Spleen (tissue), 13 donors: ENCODE measurements around the gene ZFAND4. TPM values are rescaled to one million over a fixed set of nuclear protein-coding genes. Genes with fewer than 3 reads are reported as not detected.
"Not testable (repeated sequence)": the region's sequence is repeated elsewhere in the genome, so short reads cannot be mapped to it uniquely, and the experiment has no call there.

Source experiments
- DNase-seq: peaks from one replicate; pipeline ENCODE4 v3.0.0-alpha.2; 2020
- H3K27ac ChIP-seq, 8 donors: fragments of 200-600 bp; sonication (generic) in 7 of 8; 1 replicate in 4 of 8; 2 replicates in 4 of 8; pipeline versions ENCODE4 v1.5.0 to v1.8.0; 2016 to 2021; ENCODE audit warnings: inconsistent platforms in 4 of 8, mild to moderate bottlenecking in 4 of 8, moderate library complexity in 1 of 8
- H3K27me3 ChIP-seq, 7 donors: fragments of 200-600 bp; sonication (generic) in 6 of 7; replicated peaks in 1 of 7; 1 replicate in 4 of 7; 2 replicates in 3 of 7; pipeline versions ENCODE4 v1.5.0 to v1.8.0; 2016 to 2021; ENCODE audit warnings: inconsistent platforms in 3 of 7, mild to moderate bottlenecking in 1 of 7
- H3K36me3 ChIP-seq, 6 donors: fragments of 200-600 bp; sonication (generic) in 5 of 6; 1 replicate in 4 of 6; 2 replicates in 2 of 6; pipeline versions ENCODE4 v1.5.0 to v1.8.0; 2016 to 2021; ENCODE audit warnings: inconsistent platforms in 2 of 6
- H3K4me1 ChIP-seq, 6 donors: fragments of 200-600 bp; sonication (generic) in 5 of 6; 1 replicate in 3 of 6; 2 replicates in 3 of 6; pipeline versions ENCODE4 v1.5.0 to v1.8.0; 2016 to 2021; ENCODE audit warnings: inconsistent platforms in 3 of 6
- H3K4me3 ChIP-seq, 8 donors: fragments of 200-600 bp; sonication (generic) in 7 of 8; 1 replicate in 4 of 8; 2 replicates in 4 of 8; pipeline versions ENCODE4 v1.5.0 to v1.8.0; 2016 to 2021; ENCODE audit warnings: inconsistent platforms in 4 of 8, mild to moderate bottlenecking in 4 of 8, moderate library complexity in 2 of 8
- H3K9me3 ChIP-seq, 8 donors: fragments of 200-600 bp; sonication (generic) in 7 of 8; 1 replicate in 4 of 8; 2 replicates in 4 of 8; pipeline versions ENCODE4 v1.5.0 to v1.8.0; 2016 to 2021; ENCODE audit warnings: inconsistent platforms in 4 of 8
- CTCF ChIP-seq, 11 experiments: fragments of 200-600 bp in 7 of 11; fragments of 450-650 bp in 4 of 11; sonication (generic) in 4 of 11; IDR thresholded peaks in 8 of 11; conservative IDR thresholded peaks in 3 of 11; 1 replicate in 7 of 11; 2 replicates in 4 of 11; pipeline versions ENCODE4 v1.4.0 to v1.8.0; 2016 to 2021; ENCODE audit warnings: antibody characterized with exemption in 11 of 11, inconsistent platforms in 4 of 11, mild to moderate bottlenecking in 1 of 11
- POLR2A ChIP-seq, 3 donors: fragments of 450-650 bp; IDR thresholded peaks; one replicate each; pipeline ENCODE4 v1.5.1; 2017; ENCODE audit warnings: antibody characterized with exemption in 3 of 3, mild to moderate bottlenecking in 1 of 3
- POLR2AphosphoS5 ChIP-seq, 3 donors: sonication (generic); formaldehyde crosslinking; IDR thresholded peaks; one replicate each; pipeline ENCODE4 v1.5.1; 2017; ENCODE audit warnings: antibody characterized with exemption in 3 of 3
- WGBS, 5 donors: extraction: QIAGEN DNeasy Blood & Tissue Kit in 3 of 5; methylation state at CpG; one replicate each; pipeline versions ENCODE4 v1.1.5 to v1.1.7; 2013 to 2018; 5-methylcytosine and 5-hydroxymethylcytosine counted together
- intact Hi-C: fragments of 100-400 bp; cut with DNase I; formaldehyde crosslinking; loops from one replicate; pipeline ENCODE4 v1.15.0; 2023; ENCODE audit warnings: low total_unique reads
- long read RNA-seq, 2 donors: transcript quantifications; one replicate each; lab custom pipeline, GENCODE V29; 2026
- polyA plus RNA-seq, 3 donors: library from polyadenylated mRNA; stranded (reverse); fragments of 200-250 nt; gene quantifications; one replicate each; pipeline ENCODE4 v1.2.1, GENCODE V29; 2013
- total RNA-seq, 7 donors: library from RNA; depleted of rRNA in 3 of 7; stranded (reverse); fragments of >200 nt in 3 of 7; fragmentation: NEBNext Ultra II Directional in 4 of 7; extraction: Animal tissue kit (Norgen Biotek cat#: 25700) in 4 of 7; gene quantifications; one replicate each; pipeline versions ENCODE4 v1.1.0 to v1.2.1, GENCODE V29; 2016 to 2021
- donor health status: healthy with polysubstance abuse.
- donor health status: DM: no; HTN: no; CAD: no; lungs with moderate emphysema.
- donor health status: DM: no; HTN: no; CAD: no.
- donor health status: Bipolar disorder and iron deficiency.
- donor health status: healthy.
- donor health status: DM: no; HTN: no; CAD: no.
- donor health status: DM: yes; HTN: yes; CAD: no.

Gene ZFAND4
- total RNA-seq: 10 to 100 TPM; 15.9 to 27.7 (median 19.0) TPM
- 1 to 10 TPM; 3.6 to 5.9 (median 4.8) TPM for polyA plus RNA-seq
- long read RNA-seq, donor 1, partial matches to known transcripts: 6 of 6 reads
- long read RNA-seq, donor 1, other reads (novel, unspliced or antisense): 0 of 6 reads
- long read RNA-seq, donor 2: 0 reads

- peak within 1 kb of the TSS; percentile 87 to 96 (median 94) for H3K27ac ChIP-seq
- H3K27me3 ChIP-seq: no peaks in the 10 kb centered on the region
- no peaks in the 10 kb centered on the region for H3K36me3 ChIP-seq
- WGBS, 5 donors: 0 to 1% (median 1%) methylated on average over 35 to 96 of the region's 96 CpGs
- no peaks in the 10 kb centered on the region for H3K9me3 ChIP-seq
- peak within 1 kb of the TSS; percentile 55 to 81 (median 68) for H3K4me3 ChIP-seq
- peak; percentile 99 for DNase-seq
- peaks cover 0 to 32% (median 21%) of the 10 kb centered on the region in 6 donors for H3K4me1 ChIP-seq
- intact Hi-C loops: loop anchor here (5.0 to 10.0 kb wide), 2 partner anchors 75 to 208 kb away; no protein-coding TSS in a partner anchor
- TF ChIP-seq CTCF (IDR thresholded peaks at IDR 0.05 in 8 of 11, conservative IDR thresholded peaks at IDR 0.05 in 3 of 11) (peak; percentile 61 to 93 (median 86)), POLR2AphosphoS5 (IDR thresholded peaks at IDR 0.05) (peak; percentile 88 to 94 (median 93)), POLR2A (IDR thresholded peaks at IDR 0.05) (peak in 1 of 3 donors; percentile 41)
Observed at GRCh38 chr10:45672181-45673073, at the start of gene ZFAND4. Gene ZFAND4, minus strand, starts transcription at chr10:45672772. Its CDS starts 9,047 bp downstream, at chr10:45663725.

- intact Hi-C loops, DNase-seq, H3K4me3 ChIP-seq, H3K27me3 ChIP-seq, H3K9me3 ChIP-seq, H3K4me1 ChIP-seq, H3K27ac ChIP-seq, H3K36me3 ChIP-seq: not testable (repeated sequence)
- 78 to 89% (median 86%) methylated on average over 8 to 10 of the region's 10 CpGs for WGBS, 5 donors
Observed at GRCh38 chr10:45721503-45721902, 48.9 kb upstream of the ZFAND4 start.

GRCh38 chr10:45717642-45718041, 45.1 kb upstream of the ZFAND4 start:
- intact Hi-C loops, H3K4me1 ChIP-seq, H3K9me3 ChIP-seq, H3K4me3 ChIP-seq, H3K27me3 ChIP-seq, DNase-seq, H3K27ac ChIP-seq: not testable (repeated sequence)
- peaks cover 0 to 16% (median 0%) of the 10 kb centered on the region in 6 donors for H3K36me3 ChIP-seq
- WGBS, 5 donors: 54 to 80% (median 64%) methylated on average over 1 of the region's 1 CpG

- H3K9me3 ChIP-seq, DNase-seq, H3K27ac ChIP-seq, intact Hi-C loops, H3K4me3 ChIP-seq, H3K27me3 ChIP-seq, H3K4me1 ChIP-seq: not testable (repeated sequence)
- H3K36me3 ChIP-seq: peaks cover 0 to 19% (median 0%) of the 10 kb centered on the region in 6 donors
- WGBS, 5 donors: 74 to 84% (median 82%) methylated on average over 3 of the region's 3 CpGs
Observed at GRCh38 chr10:45717053-45717452, 44.5 kb upstream of the ZFAND4 start.

GRCh38 chr10:45711223-45711622, 38.7 kb upstream of the ZFAND4 start:
- Histone ChIP-seq H3K27ac (peak overlapping the region in 2 of 8 donors; percentile 11 to 46), H3K36me3 (peaks cover 0 to 10% (median 0%) of the 10 kb centered on the region in 6 donors)
- DNase-seq, H3K4me3 ChIP-seq, H3K9me3 ChIP-seq, H3K27me3 ChIP-seq, H3K4me1 ChIP-seq, intact Hi-C loops: not testable (repeated sequence)
- 51 to 84% (median 66%) methylated on average over 3 to 5 of the region's 5 CpGs for WGBS, 5 donors

- H3K4me3 ChIP-seq, H3K36me3 ChIP-seq, H3K9me3 ChIP-seq, H3K4me1 ChIP-seq, DNase-seq, H3K27me3 ChIP-seq, intact Hi-C loops: not testable (repeated sequence)
- 26 to 60% (median 51%) methylated on average over 2 to 3 of the region's 3 CpGs for WGBS, 5 donors
- H3K27ac ChIP-seq: peak overlapping the region in 4 of 8 donors; percentile 8 to 46 (median 20)
Observed at GRCh38 chr10:45710200-45710796, 37.7 kb upstream of the ZFAND4 start.

GRCh38 chr10:45678467-45678866, 5.9 kb upstream of the ZFAND4 start:
- H3K9me3 ChIP-seq, H3K4me1 ChIP-seq, H3K4me3 ChIP-seq, H3K36me3 ChIP-seq, DNase-seq, H3K27ac ChIP-seq, H3K27me3 ChIP-seq: not testable (repeated sequence)
- intact Hi-C loops: loop anchor here (10.0 kb wide), 1 partner anchor 214 kb away; no protein-coding TSS in a partner anchor
- WGBS, 5 donors: 80 to 100% (median 94%) methylated on average over 5 to 13 of the region's 14 CpGs
